ENCODE results near the gene IL7R.
"Not testable (repeated sequence)": the region's sequence is repeated elsewhere in the genome, so short reads cannot be mapped to it uniquely, and the experiment has no call there.

The IL7R gene

DNA sequence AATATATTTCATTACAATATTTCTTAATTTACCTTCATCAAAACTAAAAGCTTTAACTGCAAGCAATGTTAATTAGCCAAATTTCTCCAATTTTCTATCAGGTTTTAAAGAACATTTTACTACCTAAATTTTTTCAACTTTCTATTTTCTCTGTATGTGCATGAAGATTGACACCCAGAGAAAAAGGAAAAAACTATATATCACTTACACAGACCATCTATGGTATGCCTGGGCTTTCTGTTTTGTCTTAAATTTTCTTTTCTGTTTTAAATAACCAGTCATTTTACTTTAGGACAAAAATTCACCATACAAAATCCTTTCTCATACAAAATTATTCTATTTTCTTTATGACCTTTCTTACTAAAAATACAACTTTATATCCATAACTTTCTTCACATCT, 13.8 kb upstream of the IL7R start:
- DNase-seq, result no peak

DNA sequence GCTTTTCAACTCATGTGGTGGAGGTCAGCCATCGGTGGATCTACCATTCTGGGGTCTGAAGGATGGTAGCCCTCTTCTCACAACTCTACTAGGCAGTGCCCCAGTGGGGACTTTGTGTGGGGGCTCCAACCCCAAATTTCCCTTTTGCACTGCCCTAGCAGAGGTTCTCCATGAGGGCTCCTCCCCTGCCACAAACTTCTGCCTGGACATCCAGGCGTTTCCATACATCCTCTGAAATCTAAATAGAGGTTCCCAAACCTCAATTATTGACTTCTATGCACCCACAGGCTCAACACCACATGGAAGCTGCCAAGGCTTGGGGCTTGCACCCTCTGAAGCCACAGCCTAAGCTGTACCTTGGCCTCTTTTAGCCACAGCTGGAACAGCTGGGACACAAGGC, 11.2 kb upstream of the IL7R start:
- DNase-seq, result not testable (repeated sequence)

DNA sequence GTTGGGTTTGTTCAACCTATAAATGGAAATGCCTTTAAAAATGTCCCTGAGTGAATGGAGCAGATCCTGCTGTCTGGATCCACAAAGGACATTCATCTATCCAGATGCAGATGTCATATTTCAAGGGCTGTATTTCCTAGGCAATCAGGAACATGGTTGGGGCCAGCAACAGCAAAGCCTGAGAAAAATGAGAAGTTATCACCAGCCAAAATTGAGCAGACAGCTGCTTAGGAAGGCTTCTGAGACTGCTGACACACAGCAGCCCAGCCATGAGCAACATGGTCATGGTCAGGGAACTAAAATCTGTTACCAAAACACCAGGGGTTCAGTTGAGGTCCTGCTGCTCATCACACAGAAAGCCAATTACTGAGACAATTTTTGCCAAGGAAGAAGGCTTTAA, 9.2 kb upstream of the IL7R start:
- DNase-seq, result no peak

DNA sequence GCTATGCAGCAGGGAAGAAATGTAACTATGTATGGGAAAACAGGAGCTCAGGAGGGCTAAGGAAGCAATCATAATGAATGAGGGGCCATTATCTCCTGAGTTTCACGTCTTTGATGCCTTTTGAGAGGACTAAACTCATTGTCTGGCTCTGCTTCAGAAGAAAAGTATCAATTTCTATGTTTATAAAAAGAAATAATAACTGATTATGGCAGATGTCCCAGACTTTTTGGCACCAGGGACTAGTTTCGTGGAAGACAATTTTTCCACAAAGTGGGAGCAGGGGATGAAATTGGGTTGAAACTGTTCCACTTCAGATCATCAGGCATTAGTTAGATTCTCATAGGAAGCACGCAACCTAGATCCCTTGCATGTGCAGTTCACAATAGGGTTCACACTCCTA, 8.7 kb upstream of the IL7R start:
- DNase-seq, result no peak

DNA sequence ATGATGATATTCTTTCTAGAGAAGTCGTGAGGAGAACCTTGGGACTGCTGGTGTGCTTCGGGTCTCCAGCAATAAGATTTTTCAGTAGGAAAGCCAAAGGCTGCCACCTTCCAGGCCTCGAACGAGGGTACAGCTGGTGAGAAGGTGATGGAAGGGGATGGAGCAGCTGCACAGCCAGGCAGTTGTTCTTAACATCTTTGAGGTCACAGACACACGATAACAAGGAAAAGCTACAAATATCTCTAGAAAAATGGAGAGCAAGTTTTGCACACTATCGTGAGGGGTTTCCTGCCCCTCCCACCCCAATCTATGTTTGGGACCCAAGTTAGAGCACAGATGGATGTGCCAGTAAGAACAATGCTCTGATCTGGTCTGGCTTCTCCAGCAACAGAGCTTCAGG, 6.8 kb upstream of the IL7R start:
- DNase-seq, result no peak

DNA sequence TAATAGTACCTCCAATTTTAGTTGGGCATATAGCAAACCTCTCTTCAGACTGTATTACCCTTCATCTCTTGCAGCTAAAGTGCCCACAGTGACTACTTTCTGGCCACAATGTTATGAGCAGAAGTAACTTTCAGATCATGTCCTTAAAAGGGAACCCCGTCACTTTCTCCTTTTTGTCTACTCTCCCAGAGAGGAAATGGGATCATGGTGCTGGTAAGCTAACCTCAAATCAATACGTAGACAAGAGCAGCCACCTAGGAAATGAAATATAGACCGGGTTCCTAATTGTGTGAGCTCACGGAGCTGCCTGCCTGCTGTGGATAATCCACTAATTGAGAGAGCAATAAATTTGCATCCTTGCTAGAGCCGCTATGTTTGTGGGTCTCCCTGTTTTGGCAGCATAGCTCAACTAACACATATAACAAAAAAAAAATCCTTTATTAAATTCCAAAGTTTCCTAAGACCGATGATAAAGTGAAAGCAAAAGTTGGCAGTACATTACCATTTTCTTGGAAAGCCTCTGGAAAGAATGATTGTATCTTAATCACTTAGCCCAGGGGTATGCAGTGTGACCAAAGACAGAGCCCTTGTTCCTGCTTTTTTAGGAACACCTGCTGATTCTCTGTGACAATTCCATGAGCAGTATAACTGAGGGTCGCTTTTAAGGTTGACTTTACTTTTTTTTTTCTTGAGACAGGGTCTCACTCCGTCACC, 5.6 kb upstream of the IL7R start:
- no peak for DNase-seq

DNA sequence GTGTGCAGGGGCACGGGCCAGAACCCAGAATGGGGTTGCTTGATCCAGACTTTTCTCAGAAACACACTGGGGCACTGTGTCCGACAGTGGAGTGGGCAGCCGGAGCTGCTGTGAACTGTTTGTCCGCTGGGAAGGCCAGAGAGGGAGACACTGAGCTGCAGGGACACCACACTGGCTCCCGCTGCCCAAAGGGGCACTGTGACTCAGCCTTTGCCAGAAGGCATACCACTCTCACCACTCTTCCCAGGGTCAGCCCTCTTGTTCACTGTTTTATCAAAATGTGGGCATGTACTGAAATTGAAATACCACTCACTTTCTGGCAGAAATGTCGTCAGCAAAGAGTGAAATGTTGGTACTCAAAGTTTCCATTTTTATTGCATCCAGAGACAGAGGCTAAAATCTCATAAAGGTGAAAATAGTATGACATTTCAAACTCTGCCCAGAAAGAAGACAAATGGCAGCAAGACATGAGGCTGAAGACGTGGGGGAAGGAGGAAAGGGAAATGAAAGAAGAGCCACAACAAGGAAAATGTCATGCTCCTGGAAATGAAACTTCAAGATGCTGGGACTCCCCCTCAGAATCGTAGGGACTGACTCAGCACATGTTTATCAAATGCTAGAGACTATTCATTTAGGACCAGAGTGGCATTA, 4.5 kb upstream of the IL7R start:
- DNase-seq, result peak; percentile 31

DNA sequence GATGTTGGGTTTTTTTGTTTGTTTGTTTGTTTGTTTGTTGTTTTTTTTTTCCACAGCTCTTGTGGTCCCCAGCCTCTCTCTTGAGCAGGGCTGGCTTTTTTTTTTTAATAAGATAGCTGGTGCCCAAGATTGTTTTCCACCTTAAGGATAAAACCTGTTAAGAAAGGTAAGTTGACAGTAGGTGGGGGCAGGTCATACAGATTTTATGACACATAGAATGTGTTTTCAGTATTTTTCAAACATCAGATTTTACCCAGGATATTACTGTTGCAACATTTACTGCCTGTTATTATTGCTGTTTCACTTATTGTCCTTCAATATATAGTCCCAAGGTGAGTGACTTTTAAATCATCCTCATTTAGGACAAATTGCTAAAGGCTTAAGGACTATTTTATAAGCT, 3.9 kb upstream of the IL7R start:
- DNase-seq, result no peak

DNA sequence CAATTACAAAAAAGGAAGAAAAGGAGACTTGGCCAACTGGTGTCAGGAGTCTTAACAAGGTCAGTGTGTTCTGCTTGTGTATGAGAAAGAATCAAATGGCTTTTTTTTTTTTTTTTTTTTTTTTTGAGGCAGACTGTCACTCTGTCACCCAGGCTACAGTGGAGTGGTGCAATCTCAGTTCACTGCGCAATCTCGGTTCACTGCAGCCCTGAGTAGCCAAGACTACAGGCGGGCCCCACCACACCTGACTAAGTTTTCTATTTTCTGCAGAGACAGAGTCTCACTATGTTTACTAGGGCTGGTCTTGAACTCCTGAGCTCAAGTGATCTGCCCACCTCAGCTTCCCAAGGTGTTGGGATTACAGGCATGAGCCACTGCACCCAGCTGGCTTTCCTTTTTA, 3.1 kb upstream of the IL7R start:
- peak; percentile 85 for DNase-seq

DNA sequence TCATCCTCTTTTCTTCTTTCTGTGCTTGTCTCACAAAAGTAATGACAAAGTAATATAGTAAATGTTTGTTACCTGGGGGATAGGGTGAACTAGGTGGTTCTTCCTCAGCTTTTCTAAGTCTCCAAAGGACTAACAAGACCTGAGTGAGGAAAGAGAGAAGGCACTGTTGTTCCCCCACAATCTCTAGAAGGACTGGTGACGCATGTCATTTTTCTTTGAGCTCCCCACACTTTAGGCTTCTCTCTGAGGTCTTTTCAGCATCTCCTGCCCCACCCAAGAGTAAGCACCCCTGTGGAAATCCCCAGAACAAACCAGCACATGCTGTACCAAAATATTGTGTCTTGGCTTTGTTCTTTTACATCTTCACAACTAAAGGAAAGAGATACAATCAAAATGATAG, 2.4 kb upstream of the IL7R start:
- DNase-seq, result peak; percentile 92

DNA sequence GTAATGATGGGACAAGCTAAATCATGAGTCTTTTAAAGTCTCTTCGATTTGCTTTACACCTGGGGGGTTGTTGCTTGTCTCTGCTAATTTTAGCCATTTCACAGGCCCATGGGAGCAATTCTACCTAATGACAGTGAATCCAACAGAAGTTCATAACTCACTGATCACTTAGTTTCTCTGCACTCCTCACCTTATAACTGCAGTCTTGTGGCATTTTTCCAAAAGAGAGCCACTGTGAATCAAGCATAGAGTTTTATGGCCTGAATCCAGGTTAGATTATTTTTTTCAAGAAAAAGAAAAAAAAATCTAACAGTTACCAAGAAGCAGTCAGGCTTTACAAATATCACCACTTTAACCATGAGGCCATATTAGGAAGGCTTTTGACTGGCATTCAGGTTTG, 1.5 kb upstream of the IL7R start:
- DNase-seq, result no peak

DNA sequence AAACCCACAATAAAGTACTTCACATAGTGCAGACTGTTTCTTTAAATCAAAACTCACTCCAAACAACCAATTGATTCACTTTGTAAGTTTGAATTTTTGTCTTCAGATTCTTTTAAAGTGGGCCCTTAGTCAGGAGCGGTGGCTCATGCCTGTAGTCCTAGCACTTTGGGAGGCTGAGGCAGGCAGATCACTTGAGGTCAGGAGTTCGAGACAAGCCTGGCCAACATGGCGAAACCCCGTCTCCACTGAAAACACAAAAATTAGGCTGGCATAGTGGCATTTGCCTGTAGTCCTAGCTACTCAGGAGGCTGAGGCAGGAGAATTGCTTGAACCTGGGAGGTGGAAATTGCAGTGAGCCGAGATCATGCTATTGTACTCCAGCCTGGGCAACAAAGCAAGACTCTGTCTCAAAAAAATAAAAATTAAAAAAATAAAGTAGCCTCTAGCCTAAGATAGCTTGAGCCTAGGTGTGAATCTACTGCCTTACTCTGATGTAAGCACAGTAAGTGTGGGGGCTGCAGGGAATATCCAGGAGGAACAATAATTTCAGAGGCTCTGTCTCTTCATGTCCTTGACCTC, 416 bp upstream of the IL7R start:
- DNase-seq, result peak; percentile 34

DNA sequence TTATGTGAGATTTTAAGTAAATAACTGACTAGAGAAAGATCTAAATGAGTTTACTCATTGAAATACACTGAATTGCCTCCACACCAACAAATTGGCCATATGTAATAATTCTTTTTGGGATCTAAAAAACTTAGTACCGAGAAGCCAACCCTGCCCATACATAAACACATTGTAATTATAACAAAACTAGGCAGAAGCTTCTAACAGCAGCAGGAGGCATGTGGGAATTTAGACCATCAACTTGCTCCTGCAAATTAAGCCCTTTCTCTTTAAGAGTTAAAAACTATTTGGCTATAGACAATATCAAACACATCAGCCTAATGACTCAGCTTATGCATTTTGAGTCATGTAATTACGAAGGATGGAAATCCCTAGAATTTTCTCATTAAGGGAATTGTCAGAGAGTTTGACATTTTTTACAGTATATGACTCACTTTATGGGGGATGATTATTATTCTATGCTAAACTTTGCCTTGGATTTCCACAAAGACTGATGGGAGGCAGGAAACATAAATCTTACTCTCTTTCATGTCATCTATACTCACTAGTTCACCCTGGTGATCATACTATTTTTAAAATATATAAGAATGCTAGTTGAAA, 1.0 kb downstream of the IL7R start:
- no peak for DNase-seq

DNA sequence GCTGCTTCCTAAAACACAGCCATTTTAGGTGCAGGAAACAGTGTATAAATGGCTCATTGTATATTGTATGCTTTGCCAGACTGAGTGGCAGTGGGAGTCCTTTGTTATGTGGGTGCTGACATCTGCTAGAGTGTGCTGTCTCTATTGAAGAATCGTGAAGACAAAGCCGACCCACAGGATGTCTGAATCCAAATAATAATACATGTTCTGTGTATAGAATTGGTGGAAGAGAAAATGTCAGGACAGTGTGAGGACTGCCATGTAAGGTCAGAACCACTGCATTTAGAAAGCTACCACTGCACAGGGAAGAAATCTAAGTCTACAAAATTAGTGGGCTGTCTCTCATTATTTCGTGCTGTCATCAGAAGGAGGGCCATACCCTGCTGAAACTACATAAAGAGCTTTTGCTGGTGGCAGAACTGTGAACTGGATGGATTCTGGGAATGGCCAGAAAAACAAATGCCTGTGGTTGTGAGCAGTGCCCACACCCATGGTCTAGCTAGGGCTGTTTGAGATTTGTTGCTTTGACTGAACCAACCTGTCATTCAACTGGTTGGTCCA, 2.5 kb downstream of the IL7R start:
- DNase-seq, result peak; percentile 49

DNA sequence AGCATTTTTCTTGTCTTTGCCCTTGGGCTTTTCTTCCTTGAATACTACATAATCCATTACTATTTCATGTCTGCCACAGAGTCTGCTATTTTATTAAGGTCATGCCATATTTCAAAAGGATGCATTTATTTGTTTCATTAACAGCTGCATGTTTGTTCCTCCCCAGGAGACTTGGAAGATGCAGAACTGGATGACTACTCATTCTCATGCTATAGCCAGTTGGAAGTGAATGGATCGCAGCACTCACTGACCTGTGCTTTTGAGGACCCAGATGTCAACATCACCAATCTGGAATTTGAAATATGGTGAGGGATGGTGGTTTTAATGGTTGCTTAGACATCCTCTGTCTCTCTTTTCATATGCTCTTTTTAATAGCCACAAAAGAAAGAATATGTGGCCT, 4.0 kb downstream of the IL7R start:
- DNase-seq, result no peak

DNA sequence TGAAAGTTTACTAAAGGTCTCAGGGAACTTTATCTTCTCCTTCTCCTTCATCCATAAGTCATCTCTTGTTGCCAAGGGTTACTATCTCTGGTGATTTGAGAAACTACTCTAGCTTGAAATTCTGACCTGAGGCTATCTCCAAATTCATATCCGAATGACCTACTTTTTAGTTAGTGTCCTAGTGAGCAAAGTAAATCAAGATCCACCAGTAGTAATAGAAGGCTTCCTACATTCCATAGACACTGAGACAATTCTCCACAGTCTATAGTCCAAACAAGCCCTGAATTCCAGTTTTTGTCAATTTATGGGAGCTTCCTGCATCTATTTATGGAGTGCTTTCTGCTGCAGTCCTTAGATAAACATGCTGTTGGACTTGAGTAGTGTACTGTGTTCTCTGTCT, 5.0 kb downstream of the IL7R start:
- no peak for DNase-seq

DNA sequence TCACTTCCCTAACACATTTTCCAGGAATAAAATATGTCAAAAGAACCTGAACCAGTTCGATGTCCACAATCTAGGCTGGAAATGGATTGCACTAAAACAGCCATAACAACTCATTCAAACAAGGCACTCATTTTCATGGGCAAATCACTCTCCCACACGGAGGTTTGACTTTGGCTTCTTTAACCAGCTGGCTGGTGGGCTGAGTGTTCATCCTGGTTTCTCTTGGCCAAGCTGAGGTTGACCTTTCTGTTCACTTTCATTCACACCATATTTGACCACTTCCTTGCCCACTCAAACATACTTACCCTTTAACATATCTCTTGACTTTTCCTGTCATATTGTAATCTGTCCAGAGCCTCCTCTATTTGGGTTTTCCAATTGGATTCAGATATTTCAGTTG, 5.4 kb downstream of the IL7R start:
- no peak for DNase-seq

DNA sequence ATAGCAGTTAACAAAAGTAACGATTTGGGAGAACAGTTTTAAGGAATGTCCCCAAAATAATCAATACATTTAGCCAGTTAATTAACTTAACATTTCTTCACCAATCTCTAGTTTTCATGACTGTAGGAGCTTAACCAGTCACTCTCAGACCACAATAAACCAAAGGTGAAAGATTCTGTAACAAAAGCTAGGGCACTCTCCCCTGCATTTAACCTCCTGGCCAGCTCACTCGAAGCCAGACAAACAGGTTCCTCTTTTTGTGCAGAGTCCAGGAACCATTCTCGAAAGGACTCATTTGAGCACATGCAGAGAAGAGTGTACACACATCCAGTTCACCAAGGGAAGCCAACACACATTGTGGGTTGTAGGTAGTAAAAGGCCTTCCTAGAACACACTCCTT, 6.5 kb downstream of the IL7R start:
- no peak for DNase-seq

DNA sequence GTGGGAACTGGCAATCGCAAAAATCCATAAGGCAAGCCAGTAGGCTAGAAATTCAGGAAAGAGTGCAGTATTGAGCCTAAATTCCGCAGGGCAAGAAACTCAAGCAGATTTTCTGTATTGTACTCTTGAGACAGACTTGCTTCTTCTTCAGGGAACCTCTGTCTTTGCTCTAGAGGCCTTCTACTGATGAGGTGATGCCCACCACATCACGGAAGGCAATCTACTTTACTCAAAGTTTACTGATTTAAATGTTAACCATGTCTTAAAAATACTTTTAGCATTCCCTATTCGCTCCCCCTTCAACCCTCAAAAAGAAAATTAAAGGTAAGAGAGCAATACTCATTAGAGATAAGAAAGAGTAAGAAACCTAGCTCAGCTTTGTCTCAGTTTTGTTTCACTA, 11.3 kb downstream of the IL7R start:
- no peak for DNase-seq

DNA sequence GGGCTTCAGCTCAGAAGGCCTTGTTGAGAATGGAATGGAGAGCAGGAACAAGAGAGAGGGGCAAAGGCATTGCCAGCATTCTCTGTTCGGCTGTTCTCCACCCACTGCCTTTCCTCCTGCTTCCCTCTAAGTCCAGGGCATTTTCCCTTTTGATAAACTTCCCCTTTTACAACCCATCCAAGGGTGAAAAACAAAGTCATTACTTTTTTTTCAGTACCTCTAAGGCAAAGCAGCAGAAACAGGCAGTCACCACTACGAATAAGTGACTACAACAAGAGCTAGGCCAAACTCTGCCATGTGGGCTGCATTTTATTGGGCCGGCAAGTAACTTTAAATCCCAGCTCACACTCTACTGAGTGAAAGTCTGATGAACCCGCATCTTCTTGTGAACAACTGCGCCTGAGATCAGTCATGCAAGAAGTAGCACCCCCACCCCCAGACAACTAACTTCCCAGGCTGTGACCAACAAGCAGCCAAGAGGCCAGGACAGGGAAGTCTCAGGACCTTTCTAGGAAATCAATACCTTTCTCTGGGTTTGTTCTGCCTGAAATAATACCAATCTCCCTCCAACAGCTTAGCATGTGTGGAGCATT, 13.1 kb downstream of the IL7R start:
- DNase-seq, result no peak

DNA sequence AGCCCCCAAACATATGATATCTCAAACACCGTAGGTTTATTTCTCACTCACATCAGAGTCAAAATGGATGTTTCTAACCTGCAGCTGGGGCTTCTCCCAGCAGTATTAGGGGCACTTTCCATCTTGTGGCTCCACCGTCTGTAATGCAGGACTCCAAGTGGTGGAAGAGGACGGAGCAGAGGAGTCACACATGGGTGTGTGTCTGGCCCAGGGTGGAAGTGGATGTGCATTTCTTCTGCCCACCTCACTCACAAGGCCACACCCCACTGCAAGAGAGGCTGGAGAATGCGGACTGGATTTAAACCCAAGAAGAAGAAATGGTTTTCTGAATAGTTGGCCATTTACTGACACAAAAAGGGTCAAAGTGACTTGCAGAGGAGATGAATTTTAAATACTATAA, 13.9 kb downstream of the IL7R start:
- DNase-seq, result no peak

DNA sequence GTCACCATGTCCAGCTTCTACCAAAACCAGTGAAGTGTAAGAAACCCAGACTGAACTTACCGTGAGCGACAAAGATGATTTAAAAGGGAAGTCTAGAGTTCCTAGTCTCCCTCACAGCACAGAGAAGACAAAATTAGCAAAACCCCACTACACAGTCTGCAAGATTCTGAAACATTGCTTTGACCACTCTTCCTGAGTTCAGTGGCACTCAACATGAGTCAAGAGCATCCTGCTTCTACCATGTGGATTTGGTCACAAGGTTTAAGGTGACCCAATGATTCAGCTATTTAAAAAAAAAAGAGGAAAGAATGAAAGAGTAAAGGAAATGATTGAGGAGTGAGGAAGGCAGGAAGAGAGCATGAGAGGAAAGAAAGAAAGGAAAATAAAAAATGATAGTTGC, 19.8 kb downstream of the IL7R start:
- DNase-seq, result no peak

DNA sequence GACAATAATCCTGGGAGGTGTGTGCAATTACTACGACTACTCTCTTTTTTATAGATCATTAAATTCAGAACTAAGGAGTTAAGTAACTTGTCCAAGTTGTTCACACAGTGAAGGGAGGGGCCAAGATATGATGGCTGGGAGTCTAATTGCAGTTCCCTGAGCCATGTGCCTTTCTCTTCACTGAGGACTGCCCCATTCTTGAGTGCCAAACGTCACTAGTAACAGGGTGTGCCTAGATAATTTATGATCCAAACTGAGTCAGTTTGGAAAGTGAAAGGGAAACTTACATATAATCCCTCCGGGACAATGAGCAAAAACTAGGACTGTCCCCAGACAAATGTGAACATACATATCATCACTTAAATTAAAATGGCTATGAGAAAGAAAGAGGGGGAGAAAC, 20.2 kb downstream of the IL7R start:
- no peak for DNase-seq

DNA sequence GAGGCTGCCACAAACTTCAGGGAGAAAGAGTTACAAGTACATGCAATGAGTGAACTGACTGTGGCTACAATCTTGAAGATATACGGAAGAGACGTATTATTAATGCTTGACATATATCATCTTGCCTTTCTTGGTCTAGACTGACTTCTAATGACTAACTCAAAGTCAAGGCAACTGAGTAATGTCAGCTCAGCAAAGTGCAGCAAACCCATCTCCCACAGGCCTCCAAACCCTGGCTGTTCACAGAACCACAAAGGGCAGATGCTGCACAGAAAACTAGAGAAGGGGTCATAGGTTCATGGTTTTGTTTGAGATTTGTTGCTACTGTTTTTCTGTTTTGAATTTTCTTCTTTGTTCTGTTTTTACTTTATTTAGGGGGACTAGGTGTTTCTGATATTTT, 21.0 kb downstream of the IL7R start:
- DNase-seq, result no peak
